Thyroid gland (tissue), 4 donors: ENCODE data around the gene NCKAP5. TPM values are rescaled to one million over a fixed set of nuclear protein-coding genes. Genes with fewer than 3 reads are reported as not detected.

Source experiments
- DNase-seq, 2 donors: peaks; one replicate each; pipeline ENCODE4 v3.0.0-alpha.2; 2019
- H3K27ac ChIP-seq, 3 donors: fragments of 200-600 bp; sonication (generic); 1 replicate in 2 of 3; 2 replicates in 1 of 3; pipeline ENCODE4 v1.5.1; 2016 to 2019; ENCODE audit warnings: mild to moderate bottlenecking in 1 of 3, moderate library complexity in 1 of 3
- H3K27me3 ChIP-seq: fragments of 200-600 bp; sonication (generic); one replicate; pipeline ENCODE4 v1.5.1; 2019
- H3K36me3 ChIP-seq, 2 donors: fragments of 200-600 bp; sonication (generic); one replicate each; pipeline ENCODE4 v1.5.1; 2016 to 2019
- H3K4me1 ChIP-seq, 2 donors: fragments of 200-600 bp; sonication (generic); one replicate each; pipeline ENCODE4 v1.5.1; 2017 to 2019
- H3K4me3 ChIP-seq, 3 donors: fragments of 200-600 bp; sonication (generic); replicated peaks in 1 of 3; 1 replicate in 2 of 3; 2 replicates in 1 of 3; pipeline ENCODE4 v1.5.1; 2016; ENCODE audit warnings: mild to moderate bottlenecking in 1 of 3
- H3K9me3 ChIP-seq: fragments of 200-600 bp; sonication (generic); one replicate; pipeline ENCODE4 v1.5.1; 2017
- POLR2A ChIP-seq, 2 donors: fragments of 450-650 bp; IDR thresholded peaks; one replicate each; pipeline ENCODE4 v1.6.1; 2017; ENCODE audit warnings: antibody characterized with exemption in 2 of 2, mild to moderate bottlenecking in 2 of 2, moderate library complexity in 1 of 2
- WGBS, 2 donors: methylation state at CpG; one replicate each; pipeline ENCODE4 v1.1.5; 2017; 5-methylcytosine and 5-hydroxymethylcytosine counted together
- intact Hi-C: fragments of 100-400 bp; cut with DNase I; formaldehyde crosslinking; loops from one replicate; pipeline ENCODE4 v1.15.1; 2023
- total RNA-seq, 4 donors: library from RNA; depleted of rRNA; stranded (reverse); fragments of >200 nt; gene quantifications; one replicate each; pipeline ENCODE4 v1.2.3, GENCODE V29; 2016
- TF ChIP-seq, protein P1 (sequence below), 6 experiments: fragments of 200-600 bp in 3 of 6; fragments of 450-650 bp in 3 of 6; sonication (generic) in 3 of 6; IDR thresholded peaks; one replicate each; pipeline ENCODE4 v1.5.1; 2016 to 2019; ENCODE audit warnings: antibody characterized with exemption in 6 of 6, mild to moderate bottlenecking in 2 of 6, inconsistent platforms in 1 of 6, moderate library complexity in 1 of 6

NCKAP5 gene
- total RNA-seq, 4 donors from 2014 or later: 0.45 to 1.2 (median 0.76) TPM

DNA sequence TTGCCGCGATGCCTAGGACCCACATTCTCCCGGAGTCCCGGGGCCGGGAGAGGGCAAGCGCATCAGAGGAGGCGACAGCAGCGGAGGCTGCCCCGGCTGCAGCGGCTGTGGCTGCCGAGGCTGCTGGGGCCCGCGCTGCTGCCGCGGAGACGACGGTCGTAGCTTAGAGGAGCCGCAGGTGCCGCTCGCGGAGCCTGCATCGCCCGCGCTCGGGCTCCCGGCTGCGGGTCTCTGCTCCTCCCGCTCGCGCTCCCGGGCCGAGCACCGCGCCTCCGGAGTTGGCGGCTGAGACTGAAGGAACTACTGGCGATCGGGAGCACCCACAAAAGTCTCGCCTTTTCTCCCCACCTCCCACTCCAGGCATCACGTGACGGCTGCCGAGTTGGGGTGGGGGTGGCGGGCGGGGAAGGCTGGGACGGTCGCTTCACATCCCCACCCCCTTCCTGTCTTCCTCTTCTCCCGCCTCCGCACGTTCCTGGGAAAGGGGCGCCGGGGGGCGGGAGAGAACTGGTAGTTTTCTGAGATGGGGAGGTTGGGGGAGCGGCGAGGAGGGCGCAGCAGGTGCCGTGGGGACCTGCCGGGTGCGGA lies 898.3 kb downstream of the NCKAP5 start, which contains the start of gene LYPD1:
Gene LYPD1, minus strand, starts transcription at position 298 of the 588 bp plus-strand sequence. Its CDS starts 273 bp downstream, at position 25.
- DNase-seq: peak in 1 of 2 donors; percentile 5
- TF ChIP-seq, protein P1, sequence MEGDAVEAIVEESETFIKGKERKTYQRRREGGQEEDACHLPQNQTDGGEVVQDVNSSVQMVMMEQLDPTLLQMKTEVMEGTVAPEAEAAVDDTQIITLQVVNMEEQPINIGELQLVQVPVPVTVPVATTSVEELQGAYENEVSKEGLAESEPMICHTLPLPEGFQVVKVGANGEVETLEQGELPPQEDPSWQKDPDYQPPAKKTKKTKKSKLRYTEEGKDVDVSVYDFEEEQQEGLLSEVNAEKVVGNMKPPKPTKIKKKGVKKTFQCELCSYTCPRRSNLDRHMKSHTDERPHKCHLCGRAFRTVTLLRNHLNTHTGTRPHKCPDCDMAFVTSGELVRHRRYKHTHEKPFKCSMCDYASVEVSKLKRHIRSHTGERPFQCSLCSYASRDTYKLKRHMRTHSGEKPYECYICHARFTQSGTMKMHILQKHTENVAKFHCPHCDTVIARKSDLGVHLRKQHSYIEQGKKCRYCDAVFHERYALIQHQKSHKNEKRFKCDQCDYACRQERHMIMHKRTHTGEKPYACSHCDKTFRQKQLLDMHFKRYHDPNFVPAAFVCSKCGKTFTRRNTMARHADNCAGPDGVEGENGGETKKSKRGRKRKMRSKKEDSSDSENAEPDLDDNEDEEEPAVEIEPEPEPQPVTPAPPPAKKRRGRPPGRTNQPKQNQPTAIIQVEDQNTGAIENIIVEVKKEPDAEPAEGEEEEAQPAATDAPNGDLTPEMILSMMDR (IDR thresholded peaks at IDR 0.05): no peak
- no peak for TF ChIP-seq POLR2A (IDR thresholded peaks at IDR 0.05)

DNA sequence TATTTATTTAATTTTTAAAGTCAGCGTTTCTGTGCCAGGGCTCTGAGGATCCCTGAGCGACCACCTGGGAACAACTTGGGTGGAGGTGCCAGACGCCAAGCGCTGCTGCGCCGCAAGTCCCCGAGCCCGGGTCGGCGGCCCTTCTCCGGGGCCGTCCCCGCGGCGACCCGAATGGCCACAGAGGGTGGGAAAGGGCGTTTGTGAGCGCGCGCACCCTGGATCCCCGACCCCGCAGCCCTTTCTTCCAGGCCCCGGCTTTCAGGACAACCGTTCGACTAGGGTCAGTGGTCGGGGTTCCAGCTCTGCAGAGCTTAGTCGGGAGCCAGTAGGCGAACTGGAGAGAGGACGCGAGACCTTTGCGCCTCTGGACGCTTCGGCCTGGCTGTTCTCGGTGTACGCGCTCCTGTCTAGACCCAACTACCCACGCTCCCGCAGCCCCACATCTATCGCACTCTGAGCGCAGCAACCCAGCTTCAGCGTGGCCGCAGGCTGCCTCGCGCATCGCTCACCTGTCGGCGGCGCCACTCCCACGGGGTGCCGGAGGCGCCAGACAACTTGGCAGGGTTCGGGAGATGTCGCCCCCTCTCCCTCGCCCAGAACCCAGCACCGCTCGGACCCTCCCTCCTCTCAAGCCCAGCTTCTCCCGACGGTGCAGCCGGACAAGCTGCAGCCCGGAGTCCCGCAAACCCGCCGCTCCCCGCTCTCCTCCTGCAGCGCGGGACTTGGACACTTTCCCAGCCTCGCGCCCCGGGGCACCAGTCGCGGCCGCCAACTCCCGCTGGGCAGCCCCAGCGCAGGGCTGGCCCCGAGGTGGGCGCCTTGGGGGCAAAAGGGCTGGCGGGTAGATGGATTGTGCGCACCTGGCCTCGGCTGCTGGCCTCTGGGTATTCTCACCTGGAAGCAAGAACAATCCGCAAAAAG lies 899.0 kb downstream of the NCKAP5 start:
- peak in 1 of 2 donors; percentile 3 for DNase-seq
- 3 to 4% methylated on average over 28 to 47 of the region's 80 CpGs for WGBS, 2 donors
- peak overlapping the region in 1 of 3 donors; percentile 31 for H3K4me3 ChIP-seq
- H3K9me3 ChIP-seq: no peaks in the 10 kb centered on the region
- H3K4me1 ChIP-seq: peaks cover 19 to 31% of the 10 kb centered on the region in 2 donors
- TF ChIP-seq, protein P1 (IDR thresholded peaks at IDR 0.05): no peak
- TF ChIP-seq POLR2A (IDR thresholded peaks at IDR 0.05): no peak
- intact Hi-C loops: no loop called here
- H3K27me3 ChIP-seq: peaks cover 11% of the 10 kb centered on the region
- H3K27ac ChIP-seq: no peak overlapping the region
- H3K36me3 ChIP-seq: no peaks in the 10 kb centered on the region

More for the DNA sequence above, 898.3 kb downstream of the NCKAP5 start, which contains the start of gene LYPD1:
- Histone ChIP-seq H3K27ac (no peak within 1 kb of the TSS), H3K4me1 (peaks cover 19 to 31% of the 10 kb centered on the region in 2 donors), H3K9me3 (no peaks in the 10 kb centered on the region), H3K4me3 (peak within 1 kb of the TSS in 2 of 3 donors; percentile 23 to 31), H3K27me3 (peaks cover 11% of the 10 kb centered on the region), H3K36me3 (no peaks in the 10 kb centered on the region)
- 2 to 6% methylated on average over 39 to 44 of the region's 59 CpGs for WGBS, 2 donors
- intact Hi-C loops: no loop called here

DNA sequence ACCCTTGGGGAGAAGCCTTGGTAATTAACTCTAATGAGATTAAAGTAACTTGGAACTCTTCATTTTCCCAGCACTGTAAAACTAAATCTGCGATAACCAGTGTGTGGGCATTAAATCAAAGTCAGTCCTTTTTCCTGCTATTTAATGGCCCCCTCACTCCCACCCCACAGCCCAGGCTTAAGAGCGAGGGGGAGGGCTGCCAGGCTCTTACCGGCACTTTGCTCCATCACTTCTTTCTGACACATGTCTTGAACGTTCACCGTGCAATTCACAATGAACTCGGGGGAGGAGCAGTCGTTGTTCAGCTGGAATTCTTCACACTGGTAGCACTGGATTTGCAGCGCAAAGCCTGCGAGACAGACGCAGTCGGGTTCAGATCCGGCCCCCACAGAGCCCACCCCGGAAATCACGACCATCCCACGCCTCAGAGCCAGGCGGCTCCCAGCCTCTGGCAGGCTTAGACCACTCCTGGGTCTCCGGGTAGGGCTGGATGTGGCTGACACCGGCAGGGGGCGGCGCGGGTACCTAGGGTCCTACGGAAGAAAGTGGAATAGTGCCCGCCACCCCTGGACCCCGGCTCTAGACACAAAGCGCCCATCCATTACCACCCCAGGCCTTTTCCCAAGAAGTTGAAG lies 900.0 kb downstream of the NCKAP5 start:
- Histone ChIP-seq H3K27me3 (peaks cover 11% of the 10 kb centered on the region), H3K27ac (no peak overlapping the region), H3K9me3 (no peaks in the 10 kb centered on the region), H3K36me3 (no peaks in the 10 kb centered on the region), H3K4me3 (no peak overlapping the region), H3K4me1 (peaks cover 19 to 31% of the 10 kb centered on the region in 2 donors)
- intact Hi-C loops: no loop called here
- WGBS, 2 donors: 9 to 20% methylated on average over 10 to 20 of the region's 25 CpGs
- TF ChIP-seq, protein P1 (IDR thresholded peaks at IDR 0.05): no peak
- TF ChIP-seq POLR2A (IDR thresholded peaks at IDR 0.05): no peak
- peak in 1 of 2 donors; percentile 5 for DNase-seq

DNA sequence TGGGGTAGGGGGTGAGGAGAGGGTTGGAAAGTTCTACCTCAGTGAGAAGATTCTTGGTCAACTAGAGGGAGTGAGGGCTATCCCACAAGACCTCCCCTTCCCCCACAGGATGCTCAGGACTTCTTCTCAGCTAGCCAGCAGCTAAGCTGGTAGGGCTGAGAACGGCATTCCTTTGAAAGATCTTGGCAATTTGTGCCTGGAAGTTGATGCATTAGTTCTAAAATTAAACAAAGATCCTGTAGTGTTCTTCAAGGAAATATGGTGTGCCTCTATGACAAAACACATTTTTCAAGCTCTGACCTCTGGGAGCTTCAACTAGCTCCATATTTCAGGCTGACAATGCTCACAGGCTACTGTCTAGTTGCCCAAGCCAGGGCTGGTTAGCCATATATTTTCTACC lies 900.6 kb downstream of the NCKAP5 start:
- Histone ChIP-seq H3K27me3 (peaks cover 11% of the 10 kb centered on the region), H3K36me3 (no peaks in the 10 kb centered on the region), H3K4me1 (peaks cover 19 to 31% of the 10 kb centered on the region in 2 donors), H3K9me3 (no peaks in the 10 kb centered on the region), H3K27ac (no peak overlapping the region), H3K4me3 (no peak overlapping the region)
- 63 to 83% methylated on average over 1 of the region's 1 CpG for WGBS, 2 donors
- TF ChIP-seq POLR2A (IDR thresholded peaks at IDR 0.05): no peak
- TF ChIP-seq, protein P1 (IDR thresholded peaks at IDR 0.05): no peak
- intact Hi-C loops: no loop called here
- no peak for DNase-seq
